Gastroesophageal sphincter (tissue), 4 donors: ENCODE measurements around the gene B3GNT2. TPM values are rescaled to one million over a fixed set of nuclear protein-coding genes. Genes with fewer than 3 reads are reported as not detected.
"Not testable (repeated sequence)": the region's sequence is repeated elsewhere in the genome, so short reads cannot be mapped to it uniquely, and the experiment has no call there.

ENCODE experiments used
- ATAC-seq: fragments of 150-250 bp; one replicate; pipeline ENCODE4 v1.9.1; 2016; ENCODE audit warnings: mild to moderate bottlenecking, moderate library complexity
- H3K27ac ChIP-seq, 4 donors: fragments of 200-600 bp; sonication (generic) in 3 of 4; 1 replicate in 3 of 4; 2 replicates in 1 of 4; pipeline ENCODE4 v1.5.1; 2016 to 2019
- H3K27me3 ChIP-seq: fragments of 200-600 bp; sonication (generic); one replicate; pipeline ENCODE4 v1.5.1; 2019
- H3K36me3 ChIP-seq, 2 donors: fragments of 200-600 bp; sonication (generic); one replicate each; pipeline ENCODE4 v1.5.1; 2019; ENCODE audit warnings: control low read depth in 1 of 2
- H3K4me1 ChIP-seq, 3 donors: fragments of 200-600 bp; sonication (generic); 1 replicate in 2 of 3; 2 replicates in 1 of 3; pipeline ENCODE4 v1.5.1; 2016 to 2019; ENCODE audit warnings: control low read depth in 2 of 3
- H3K4me3 ChIP-seq, 2 donors: fragments of 200-600 bp; sonication (generic); one replicate each; pipeline ENCODE4 v1.5.1; 2019; ENCODE audit warnings: mild to moderate bottlenecking in 1 of 2, moderate library complexity in 1 of 2
- H3K9me3 ChIP-seq, 3 donors: fragments of 200-600 bp; sonication (generic); one replicate each; pipeline ENCODE4 v1.5.1; 2017 to 2019; ENCODE audit warnings: control low read depth in 2 of 3
- CTCF ChIP-seq, 4 experiments: fragments of 200-600 bp in 2 of 4; fragments of 450-650 bp in 2 of 4; sonication (generic) in 1 of 4; IDR thresholded peaks; one replicate each; pipeline ENCODE4 v1.5.1; 2017 to 2019; ENCODE audit warnings: antibody characterized with exemption in 4 of 4, mild to moderate bottlenecking in 2 of 4, moderate library complexity in 2 of 4
- EP300 ChIP-seq: sonication (generic); formaldehyde crosslinking; IDR thresholded peaks from one replicate; pipeline ENCODE4 v1.6.1; 2017; ENCODE audit warnings: antibody characterized with exemption, mild to moderate bottlenecking
- POLR2A ChIP-seq, 2 donors: fragments of 450-650 bp; IDR thresholded peaks; one replicate each; pipeline ENCODE4 v1.6.1; 2017; ENCODE audit warnings: antibody characterized with exemption in 2 of 2, mild to moderate bottlenecking in 2 of 2, moderate library complexity in 1 of 2
- POLR2AphosphoS5 ChIP-seq: sonication (generic); formaldehyde crosslinking; IDR thresholded peaks from one replicate; pipeline ENCODE4 v1.6.1; 2017; ENCODE audit warnings: antibody characterized with exemption
- WGBS, 2 donors: methylation state at CpG; one replicate each; pipeline ENCODE4 v1.1.5; 2018; ENCODE audit warnings: low coverage in 1 of 2; 5-methylcytosine and 5-hydroxymethylcytosine counted together
- total RNA-seq, 4 donors: library from RNA; depleted of rRNA; stranded (reverse); fragments of >200 nt; gene quantifications; one replicate each; pipeline ENCODE4 v1.1.0, GENCODE V29; 2016

Gene B3GNT2
- total RNA-seq, 4 donors from 2014 or later = 10.5 to 24.7 (median 14.1) TPM

- 78 to 88% methylated on average over 8 to 18 of the region's 51 CpGs for WGBS, 2 donors
- Histone ChIP-seq H3K36me3 (no peaks in the 10 kb centered on the region), H3K4me1 (peaks cover 0 to 34% (median 6%) of the 10 kb centered on the region in 3 donors), H3K9me3 (no peaks in the 10 kb centered on the region), H3K27ac (peak overlapping the region; percentile 60 to 95 (median 94)), H3K4me3 (peak overlapping the region; percentile 71 to 99), H3K27me3 (no peaks in the 10 kb centered on the region)
- TF ChIP-seq EP300 = no peak
- no peak for TF ChIP-seq CTCF (IDR thresholded peaks at IDR 0.05)
- no peak for TF ChIP-seq POLR2A (IDR thresholded peaks at IDR 0.05)
- TF ChIP-seq POLR2AphosphoS5 = no peak
- ATAC-seq = no peak
These were observed 1.1 kb upstream of the B3GNT2 start for GRCh38 chr2:62194558-62195420.

- Histone ChIP-seq H3K27me3 (no peaks in the 10 kb centered on the region), H3K36me3 (no peaks in the 10 kb centered on the region), H3K27ac (peak overlapping the region; percentile 60 to 95 (median 94)), H3K9me3 (no peaks in the 10 kb centered on the region), H3K4me1 (peaks cover 0 to 50% (median 8%) of the 10 kb centered on the region in 3 donors), H3K4me3 (peak overlapping the region; percentile 71 to 99)
- no peak for TF ChIP-seq POLR2AphosphoS5
- TF ChIP-seq EP300 = no peak
- TF ChIP-seq POLR2A (IDR thresholded peaks at IDR 0.05) = no peak
- TF ChIP-seq CTCF (IDR thresholded peaks at IDR 0.05) = no peak
- ATAC-seq = peak; percentile 71
- WGBS, 2 donors = 0% methylated on average over 27 of the region's 63 CpGs; no CpG with 5 or more reads in 1 of the 2 donors
These were observed 475 bp downstream of the B3GNT2 start for GRCh38 chr2:62196278-62196901.

GRCh38 chr2:62197011-62197924, 1.4 kb downstream of the B3GNT2 start:
- H3K9me3 ChIP-seq = no peaks in the 10 kb centered on the region
- H3K27ac ChIP-seq = peak overlapping the region; percentile 60 to 95 (median 94)
- peak in 1 of 4 experiments; percentile 21 for TF ChIP-seq CTCF (IDR thresholded peaks at IDR 0.05)
- TF ChIP-seq POLR2A (IDR thresholded peaks at IDR 0.05) = no peak
- whole genome bisulfite sequencing, 2 donors = 2 to 8% methylated on average over 18 to 23 of the region's 48 CpGs
- H3K4me3 ChIP-seq = peak overlapping the region; percentile 71 to 99
- ATAC-seq = no peak
- H3K27me3 ChIP-seq = no peaks in the 10 kb centered on the region
- no peaks in the 10 kb centered on the region for H3K36me3 ChIP-seq
- peaks cover 0 to 59% (median 8%) of the 10 kb centered on the region in 3 donors for H3K4me1 ChIP-seq

- H3K9me3 ChIP-seq = no peaks in the 10 kb centered on the region
- no peak for ATAC-seq
- no peaks in the 10 kb centered on the region for H3K36me3 ChIP-seq
- H3K27me3 ChIP-seq = no peaks in the 10 kb centered on the region
- H3K4me3 ChIP-seq = peak overlapping the region; percentile 71 to 99
- H3K4me1 ChIP-seq = peaks cover 0 to 67% (median 8%) of the 10 kb centered on the region in 3 donors
- TF ChIP-seq CTCF (IDR thresholded peaks at IDR 0.05) (no peak), POLR2AphosphoS5 (no peak), EP300 (no peak), POLR2A (IDR thresholded peaks at IDR 0.05) (no peak)
- 26 to 41% methylated on average over 4 to 5 of the region's 5 CpGs for WGBS, 2 donors
- H3K27ac ChIP-seq = peak overlapping the region in 3 of 4 donors; percentile 32 to 95 (median 94)
These were observed 2.2 kb downstream of the B3GNT2 start for GRCh38 chr2:62197925-62198633.

GRCh38 chr2:62198854-62199253, 2.9 kb downstream of the B3GNT2 start:
- H3K27me3 ChIP-seq, H3K36me3 ChIP-seq, H3K4me3 ChIP-seq, ATAC-seq, H3K9me3 ChIP-seq, H3K27ac ChIP-seq: not testable (repeated sequence)
- WGBS, 2 donors = 91 to 100% methylated on average over 5 to 7 of the region's 8 CpGs
- H3K4me1 ChIP-seq = peaks cover 0 to 75% (median 8%) of the 10 kb centered on the region in 3 donors
